Adrenal gland (tissue), 12 donors: ENCODE results near the gene OS9. TPM values are rescaled to one million over a fixed set of nuclear protein-coding genes. Genes with fewer than 3 reads are reported as not detected.

Source experiments
- DNase-seq, 7 donors: peaks; one replicate each; pipeline ENCODE4 v3.0.0-alpha.2; 2019 to 2020
- H3K27ac ChIP-seq, 5 donors: fragments of 200-600 bp; sonication (generic) in 4 of 5; 1 replicate in 3 of 5; 2 replicates in 2 of 5; pipeline versions ENCODE4 v1.5.1 to v1.8.0; 2016 to 2020; ENCODE audit warnings: mild to moderate bottlenecking in 1 of 5
- H3K27me3 ChIP-seq: fragments of 200-600 bp; 2 replicates; pipeline ENCODE4 v1.8.0; 2021
- H3K36me3 ChIP-seq, 2 donors: fragments of 200-600 bp; replicated peaks in 1 of 2; 1 replicate in 1 of 2; 2 replicates in 1 of 2; pipeline versions ENCODE4 v1.5.1 to v1.8.0; 2018 to 2022
- H3K4me1 ChIP-seq, 2 donors: fragments of 200-600 bp; replicated peaks in 1 of 2; 1 replicate in 1 of 2; 2 replicates in 1 of 2; pipeline versions ENCODE4 v1.5.1 to v1.8.0; 2018 to 2021
- H3K4me3 ChIP-seq, 4 donors: fragments of 200-600 bp; sonication (generic) in 3 of 4; one replicate each; pipeline ENCODE4 v1.5.1; 2016 to 2018
- H3K9me3 ChIP-seq, 3 donors: fragments of 200-600 bp; sonication (generic) in 1 of 3; replicated peaks in 1 of 3; 1 replicate in 2 of 3; 2 replicates in 1 of 3; pipeline versions ENCODE4 v1.5.1 to v1.8.0; 2016 to 2021
- POLR2A ChIP-seq, 2 donors: fragments of 450-650 bp; IDR thresholded peaks; one replicate each; pipeline ENCODE4 v1.6.1; 2017; ENCODE audit warnings: antibody characterized with exemption in 2 of 2, mild to moderate bottlenecking in 2 of 2, moderate library complexity in 1 of 2
- WGBS, 4 donors: extraction: QIAGEN DNeasy Blood & Tissue Kit in 2 of 4; methylation state at CpG; one replicate each; pipeline versions ENCODE4 v1.1.5 to v1.1.7; 2013 to 2017; 5-methylcytosine and 5-hydroxymethylcytosine counted together
- intact Hi-C, 2 donors: fragments of 100-400 bp; cut with DNase I; formaldehyde crosslinking; loops; one replicate each; pipeline versions ENCODE4 v1.14.1 to v1.15.0; 2022 to 2023
- polyA plus RNA-seq, 3 donors: library from polyadenylated mRNA; stranded (reverse); fragments of 200-250 nt in 2 of 3; fragments of 350-450 nt in 1 of 3; fragmentation: Illumina TruSeq in 1 of 3; extraction: RNeasy Lipid Tissue Mini Kit (QIAGEN cat#74804) in 1 of 3; gene quantifications; one replicate each; pipeline ENCODE4 v1.2.3, GENCODE V29; 2013 to 2014
- total RNA-seq, 9 donors: library from RNA; depleted of rRNA in 4 of 9; stranded (reverse); fragments of >200 nt in 4 of 9; fragments of 120-200 nt in 1 of 9; fragmentation: NEBNext Ultra II Directional in 1 of 9; extraction: Animal tissue kit (Norgen Biotek cat#: 25700) in 1 of 9; gene quantifications; one replicate each; pipeline versions ENCODE4 v1.1.0 to v1.2.4, GENCODE V29; 2013 to 2023
- TF ChIP-seq, protein P1 (sequence below), 6 experiments: fragments of 450-650 bp in 4 of 6; fragments of 200-600 bp in 2 of 6; sonication (generic) in 1 of 6; IDR thresholded peaks; 1 replicate in 5 of 6; 2 replicates in 1 of 6; pipeline versions ENCODE4 v1.5.1 to v1.8.0; 2016 to 2021; ENCODE audit warnings: antibody characterized with exemption in 6 of 6, mild to moderate bottlenecking in 2 of 6, moderate library complexity in 1 of 6
- donor health status: healthy with polysubstance abuse.
- donor health status: Bipolar disorder and iron deficiency.
- donor health status: DM: yes; HTN: yes; CAD: no.
- donor health status: DM: no; HTN: no; CAD: no.
- donor health status: DM: no; HTN: no; CAD: no.
- donor health status: DM: yes; HTN: yes; CAD: no.

OS9 gene
- total and polyA plus RNA-seq, 12 donors: 155 to 428 (median 272) TPM

GRCh38 chr12:57763881-57764661 is 70.1 kb downstream of the OS9 start:
- TF ChIP-seq POLR2A (IDR thresholded peaks at IDR 0.05): no peak
- TF ChIP-seq, protein P1, sequence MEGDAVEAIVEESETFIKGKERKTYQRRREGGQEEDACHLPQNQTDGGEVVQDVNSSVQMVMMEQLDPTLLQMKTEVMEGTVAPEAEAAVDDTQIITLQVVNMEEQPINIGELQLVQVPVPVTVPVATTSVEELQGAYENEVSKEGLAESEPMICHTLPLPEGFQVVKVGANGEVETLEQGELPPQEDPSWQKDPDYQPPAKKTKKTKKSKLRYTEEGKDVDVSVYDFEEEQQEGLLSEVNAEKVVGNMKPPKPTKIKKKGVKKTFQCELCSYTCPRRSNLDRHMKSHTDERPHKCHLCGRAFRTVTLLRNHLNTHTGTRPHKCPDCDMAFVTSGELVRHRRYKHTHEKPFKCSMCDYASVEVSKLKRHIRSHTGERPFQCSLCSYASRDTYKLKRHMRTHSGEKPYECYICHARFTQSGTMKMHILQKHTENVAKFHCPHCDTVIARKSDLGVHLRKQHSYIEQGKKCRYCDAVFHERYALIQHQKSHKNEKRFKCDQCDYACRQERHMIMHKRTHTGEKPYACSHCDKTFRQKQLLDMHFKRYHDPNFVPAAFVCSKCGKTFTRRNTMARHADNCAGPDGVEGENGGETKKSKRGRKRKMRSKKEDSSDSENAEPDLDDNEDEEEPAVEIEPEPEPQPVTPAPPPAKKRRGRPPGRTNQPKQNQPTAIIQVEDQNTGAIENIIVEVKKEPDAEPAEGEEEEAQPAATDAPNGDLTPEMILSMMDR (IDR thresholded peaks at IDR 0.05): no peak
- peaks cover 0 to 2% of the 10 kb centered on the region in 2 donors for H3K36me3 ChIP-seq
- WGBS, 4 donors: 78 to 88% (median 83%) methylated on average over 6 of the region's 6 CpGs
- no peak overlapping the region for H3K4me3 ChIP-seq
- H3K9me3 ChIP-seq: no peaks in the 10 kb centered on the region
- DNase-seq: no peak
- H3K4me1 ChIP-seq: peaks cover 24 to 27% of the 10 kb centered on the region in 2 donors
- intact Hi-C loops: no loop called here
- H3K27me3 ChIP-seq: no peaks in the 10 kb centered on the region
- H3K27ac ChIP-seq: no peak overlapping the region

DNA sequence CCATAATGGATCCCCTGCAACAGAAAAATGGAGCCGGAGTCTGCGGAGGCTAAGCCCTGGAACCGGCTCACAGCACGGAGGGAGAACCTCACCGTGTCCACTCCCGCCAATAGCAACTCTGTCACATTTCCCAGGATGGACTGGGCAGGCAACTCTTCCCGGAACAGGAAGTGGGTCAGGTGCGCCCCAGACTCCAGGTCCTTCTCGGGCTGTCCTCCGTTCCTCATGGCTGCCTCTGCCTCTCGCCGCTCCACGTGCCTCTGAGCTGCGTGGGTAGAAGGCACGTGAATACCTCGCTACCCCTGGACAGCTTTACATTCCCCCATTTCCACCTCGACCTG is 70.7 kb downstream of the OS9 start:
- Histone ChIP-seq H3K27me3 (no peaks in the 10 kb centered on the region), H3K36me3 (no peaks in the 10 kb centered on the region), H3K9me3 (no peaks in the 10 kb centered on the region), H3K4me3 (peak overlapping the region in 1 of 4 donors; percentile 58), H3K27ac (peak overlapping the region in 1 of 5 donors; percentile 43), H3K4me1 (peaks cover 24 to 27% of the 10 kb centered on the region in 2 donors)
- no peak for TF ChIP-seq POLR2A (IDR thresholded peaks at IDR 0.05)
- WGBS, 4 donors: 15 to 34% (median 21%) methylated on average over 7 to 17 of the region's 17 CpGs
- intact Hi-C loops: no loop called here
- DNase-seq: peak in 2 of 7 donors; percentile 34 to 43

DNA sequence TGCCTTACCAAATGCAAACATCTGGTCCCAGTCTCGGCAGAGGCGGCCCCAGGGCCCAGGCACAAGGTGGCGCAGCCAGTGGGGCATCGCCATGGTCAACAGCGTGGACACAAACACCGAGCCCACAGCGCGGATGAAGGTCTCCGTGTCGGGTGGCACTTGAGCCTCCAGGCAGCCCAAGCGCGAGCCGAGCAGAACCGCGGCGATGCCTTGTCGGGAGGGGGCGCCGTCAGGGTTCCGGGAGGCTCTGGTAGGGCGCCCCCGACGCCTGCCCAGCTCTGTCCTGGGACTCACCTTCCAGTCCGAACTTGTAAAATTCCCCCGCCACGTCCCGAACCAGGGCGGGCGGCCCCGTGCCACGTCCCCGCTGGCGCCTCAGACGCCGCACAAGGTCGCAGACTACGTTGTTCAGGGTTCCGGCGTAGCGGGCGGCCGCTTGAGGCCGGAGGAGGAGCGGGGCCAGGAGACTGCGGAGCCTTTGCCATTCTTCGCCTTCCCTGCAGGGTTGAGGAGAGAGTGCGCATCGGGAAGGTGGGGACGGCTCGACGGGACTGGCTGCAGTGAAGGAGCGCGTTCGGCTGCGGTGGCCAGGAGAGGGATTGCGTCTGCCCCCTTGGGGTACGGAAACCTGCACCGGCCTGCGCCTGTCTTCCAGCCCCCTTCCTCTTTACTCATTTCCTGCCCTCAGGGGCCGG is 71.2 kb downstream of the OS9 start:
- Histone ChIP-seq H3K27ac (peak overlapping the region in 1 of 5 donors; percentile 43), H3K9me3 (no peaks in the 10 kb centered on the region), H3K4me1 (peaks cover 24 to 27% of the 10 kb centered on the region in 2 donors), H3K36me3 (no peaks in the 10 kb centered on the region), H3K27me3 (no peaks in the 10 kb centered on the region), H3K4me3 (peak overlapping the region in 1 of 4 donors; percentile 58)
- TF ChIP-seq, protein P1 (IDR thresholded peaks at IDR 0.05): peak in 4 of 6 experiments; percentile 6 to 18 (median 12)
- TF ChIP-seq POLR2A (IDR thresholded peaks at IDR 0.05): no peak
- intact Hi-C loops: no loop called here
- WGBS, 4 donors: 1 to 2% (median 1%) methylated on average over 22 to 60 of the region's 60 CpGs; no CpG with 5 or more reads in 1 of the 4 donors
- DNase-seq: peak in 6 of 7 donors; percentile 52 to 64 (median 56)

GRCh38 chr12:57765698-57766463 is 71.9 kb downstream of the OS9 start:
- Histone ChIP-seq H3K27ac (no peak overlapping the region), H3K36me3 (no peaks in the 10 kb centered on the region), H3K4me1 (peaks cover 24 to 29% of the 10 kb centered on the region in 2 donors), H3K27me3 (no peaks in the 10 kb centered on the region), H3K4me3 (peak overlapping the region in 1 of 4 donors; percentile 58), H3K9me3 (no peaks in the 10 kb centered on the region)
- no peak for TF ChIP-seq POLR2A (IDR thresholded peaks at IDR 0.05)
- TF ChIP-seq, protein P1 (IDR thresholded peaks at IDR 0.05): no peak
- intact Hi-C loops: no loop called here
- 3 to 10% (median 3%) methylated on average over 8 to 40 of the region's 40 CpGs for WGBS, 4 donors
- no peak for DNase-seq
